GM12878 (cell line): ENCODE results near the gene PTGR3.

ENCODE experiments used
- CTCF ChIP-seq, 3 experiments: IDR thresholded peaks in 2 of 3; conservative IDR thresholded peaks in 1 of 3; 2 replicates each; pipeline ENCODE4 v1.5.1; 2011; ENCODE audit warnings: low read depth in 3 of 3, low read length in 3 of 3, mild to moderate bottlenecking in 3 of 3, control low read depth in 2 of 3, moderate library complexity in 2 of 3, inconsistent platforms in 1 of 3, mixed read lengths in 1 of 3; ENCODE audit not compliant: control insufficient read depth in 2 of 3, insufficient read depth in 1 of 3; ENCODE audit errors: extremely low read depth in 1 of 3
- GABPA ChIP-seq: IDR thresholded peaks from 2 replicates; pipeline ENCODE4 v1.6.1; 2014; ENCODE audit warnings: antibody characterized with exemption, low read depth, mild to moderate bottlenecking, inconsistent platforms
- POLR2AphosphoS5 ChIP-seq: IDR thresholded peaks from 2 replicates; pipeline ENCODE4 v1.6.1; 2011; ENCODE audit warnings: mild to moderate bottlenecking, low read length, inconsistent platforms
- YY1 ChIP-seq: IDR thresholded peaks from 2 replicates; pipeline ENCODE4 v1.6.1; 2011; ENCODE audit warnings: low read depth, mild to moderate bottlenecking, low read length

- TF ChIP-seq GABPA (no peak), YY1 (no peak), POLR2AphosphoS5 (no peak), CTCF (IDR thresholded peaks at IDR 0.05 in 2 of 3, conservative IDR thresholded peaks at IDR 0.05 in 1 of 3; ENCODE audit: control insufficient read depth in 2 of 3, extremely low read depth in 1 of 3, insufficient read depth in 1 of 3, low read depth in 3 of 3, low read length in 3 of 3) (no peak)
Measured at GRCh38 chr18:75216212-75216910, 7.4 kb upstream of the PTGR3 start.
